Keratinocyte (primary cell): ENCODE results near the gene SLC52A1. TPM values are rescaled to one million over a fixed set of nuclear protein-coding genes. Genes with fewer than 3 reads are reported as not detected.

Source experiments
- DNase-seq: peaks from one replicate; pipeline ENCODE4 v3.0.0-alpha.2; 2011; ENCODE audit warnings: low read depth, missing footprints, low spot score
- FAIRE-seq: peaks from 2 replicates; lab custom pipeline; 2011; peaks lifted over from hg19 to GRCh38; lab: Jason Lieb, UNC
- H2AFZ ChIP-seq: 2 replicates; pipeline ENCODE4 v1.6.0; 2012; ENCODE audit warnings: low read length, control low read depth, inconsistent platforms; ENCODE audit not compliant: control insufficient read depth
- H3K27ac ChIP-seq: 2 replicates; pipeline ENCODE4 v1.5.1; 2011; ENCODE audit warnings: low read length; ENCODE audit not compliant: control insufficient read depth, insufficient read depth
- H3K27me3 ChIP-seq: 3 replicates; pipeline ENCODE4 v1.6.0; 2011; ENCODE audit warnings: low read length; ENCODE audit not compliant: control insufficient read depth, insufficient read depth; ENCODE audit errors: extremely low read depth
- H3K36me3 ChIP-seq, 2 experiments: 2 replicates in 1 of 2; 3 replicates in 1 of 2; pipeline ENCODE4 v1.5.1; 2011; ENCODE audit warnings: low read length in 2 of 2, mild to moderate bottlenecking in 1 of 2; ENCODE audit not compliant: control insufficient read depth in 2 of 2, insufficient read depth in 2 of 2; ENCODE audit errors: extremely low read depth in 1 of 2
- H3K4me1 ChIP-seq: 3 replicates; pipeline ENCODE4 v1.5.1; 2011; ENCODE audit warnings: low read length; ENCODE audit not compliant: control insufficient read depth, insufficient read depth; ENCODE audit errors: extremely low read depth
- H3K4me2 ChIP-seq: 3 replicates; pipeline ENCODE4 v1.6.0; 2011; ENCODE audit warnings: low read depth, low read length; ENCODE audit not compliant: control insufficient read depth, insufficient read depth; ENCODE audit errors: extremely low read depth
- H3K4me3 ChIP-seq, 3 experiments: fragments of 200-600 bp in 1 of 3; sonication (generic) in 1 of 3; 2 replicates in 2 of 3; 3 replicates in 1 of 3; pipeline ENCODE4 v1.5.1; 2011 to 2016; ENCODE audit warnings: low read length in 3 of 3, mild to moderate bottlenecking in 3 of 3, control low read depth in 2 of 3, inconsistent platforms in 1 of 3, low read depth in 1 of 3, mixed read lengths in 1 of 3, mixed run types in 1 of 3, moderate library complexity in 1 of 3; ENCODE audit not compliant: control insufficient read depth in 2 of 3, insufficient read depth in 2 of 3; ENCODE audit errors: extremely low read depth in 1 of 3
- H3K79me2 ChIP-seq: 2 replicates; pipeline ENCODE4 v1.6.0; 2012; ENCODE audit warnings: low read length; ENCODE audit not compliant: control insufficient read depth, insufficient read depth
- H3K9ac ChIP-seq: 3 replicates; pipeline ENCODE4 v1.6.0; 2011; ENCODE audit warnings: low read length; ENCODE audit not compliant: control insufficient read depth, insufficient read depth; ENCODE audit errors: extremely low read depth
- H3K9me1 ChIP-seq: 3 replicates; pipeline ENCODE4 v1.6.0; 2011; ENCODE audit warnings: low read length; ENCODE audit not compliant: control insufficient read depth, insufficient read depth; ENCODE audit errors: extremely low read depth
- H3K9me3 ChIP-seq: 2 replicates; pipeline ENCODE4 v1.5.1; 2012; ENCODE audit warnings: low read depth, low read length; ENCODE audit not compliant: control insufficient read depth
- H4K20me1 ChIP-seq: 3 replicates; pipeline ENCODE4 v1.6.0; 2011; ENCODE audit warnings: low read length; ENCODE audit not compliant: control insufficient read depth, insufficient read depth; ENCODE audit errors: extremely low read depth
- CTCF ChIP-seq, 3 experiments: IDR thresholded peaks in 1 of 3; conservative IDR thresholded peaks in 1 of 3; optimal IDR thresholded peaks in 1 of 3; 2 replicates in 2 of 3; 3 replicates in 1 of 3; pipeline versions ENCODE3 to v1.5.1; 2011; ENCODE audit warnings: low read length in 3 of 3, mild to moderate bottlenecking in 3 of 3, moderate library complexity in 2 of 3, control low read depth in 1 of 3, inconsistent platforms in 1 of 3; ENCODE audit not compliant: insufficient read depth in 2 of 3; ENCODE audit errors: extremely low read depth in 1 of 3
- EZH2 ChIP-seq: IDR thresholded peaks from one replicate; pipeline ENCODE4 v1.6.1; 2012; ENCODE audit warnings: inconsistent platforms, mild to moderate bottlenecking, low read length, moderate library complexity
- dilution Hi-C: fragments of 300-500 bp; cut with MboI; formaldehyde crosslinking; loops from one replicate; pipeline ENCODE4 v1.7.0; 2020; ENCODE audit warnings: low sequenced_read_pairs; ENCODE audit not compliant: extremely low pct_ligation_motif_present
- polyA plus RNA-seq, 5 experiments: library from polyadenylated mRNA; depleted of rRNA in 3 of 5; stranded (reverse) in 3 of 5; stranded (forward) in 1 of 5; unstranded in 1 of 5; fragments of >200 nt; gene quantifications; 1 replicate in 1 of 5; 2 replicates in 3 of 5; 3 replicates in 1 of 5; pipeline versions ENCODE4 v1.2.1 to v1.2.3, GENCODE V29; 2011 to 2012; ENCODE audit warnings: missing spikeins in 2 of 5, low read depth in 1 of 5, low replicate concordance in 1 of 5

Gene SLC52A1
- polyA plus RNA-seq, 1 donor (not counting 4 experiments of a cell fraction or from before 2014, with no cell fraction given): 0.21 TPM

- Histone ChIP-seq H2AFZ (no peak overlapping the region), H3K79me2 (no peaks in the 10 kb centered on the region), H3K9me3 (no peaks in the 10 kb centered on the region), H3K4me3 (no peak overlapping the region), H3K27ac (no peak overlapping the region), H3K36me3 (peaks cover 53 to 56% of the 10 kb centered on the region in 2 experiments), H3K9ac (no peak overlapping the region), H3K27me3 (no peaks in the 10 kb centered on the region), H4K20me1 (no peaks in the 10 kb centered on the region), H3K9me1 (no peaks in the 10 kb centered on the region), H3K4me1 (no peaks in the 10 kb centered on the region), H3K4me2 (no peak overlapping the region)
- TF ChIP-seq EZH2: no peak
- no peak for TF ChIP-seq CTCF (optimal IDR thresholded peaks at IDR 0.05 in 1 of 3, IDR thresholded peaks at IDR 0.05 in 1 of 3, conservative IDR thresholded peaks at IDR 0.05 in 1 of 3; ENCODE audit: extremely low read depth in 1 of 3, insufficient read depth in 2 of 3, low read length in 3 of 3)
- FAIRE-seq (no peak), DNase-seq (no peak)
- dilution Hi-C loops: no loop called here
Observed at GRCh38 chr17:5011928-5012327, 23.3 kb downstream of the SLC52A1 start.

GRCh38 chr17:5003214-5003867, 31.9 kb downstream of the SLC52A1 start:
- no peaks in the 10 kb centered on the region for H3K27me3 ChIP-seq
- no peak overlapping the region for H3K4me3 ChIP-seq
- H3K27ac ChIP-seq: no peak overlapping the region
- no peak for FAIRE-seq
- H2AFZ ChIP-seq: no peak overlapping the region
- no peaks in the 10 kb centered on the region for H3K9me3 ChIP-seq
- dilution Hi-C loops: loop anchor here (10.0 kb wide), 1 partner anchor 59 kb away; the partner anchor contains the start of genes PFN1, RNF167 and SLC25A11
- H3K36me3 ChIP-seq: peaks cover 58 to 67% of the 10 kb centered on the region in 2 experiments
- TF ChIP-seq CTCF (optimal IDR thresholded peaks at IDR 0.05 in 1 of 3, IDR thresholded peaks at IDR 0.05 in 1 of 3, conservative IDR thresholded peaks at IDR 0.05 in 1 of 3; ENCODE audit: extremely low read depth in 1 of 3, insufficient read depth in 2 of 3, low read length in 3 of 3) (no peak), EZH2 (no peak)
- H3K79me2 ChIP-seq: peaks cover 35% of the 10 kb centered on the region
- H3K4me2 ChIP-seq: no peak overlapping the region
- no peaks in the 10 kb centered on the region for H3K9me1 ChIP-seq
- H3K4me1 ChIP-seq: peaks cover 11% of the 10 kb centered on the region
- H4K20me1 ChIP-seq: peaks cover 3% of the 10 kb centered on the region
- H3K9ac ChIP-seq: no peak overlapping the region
- DNase-seq: no peak
